A673 (cell line): ENCODE results near the gene TWF2. TPM values are rescaled to one million over a fixed set of nuclear protein-coding genes. Genes with fewer than 3 reads are reported as not detected.

Source experiments
- BruUV-seq: library from RNA; stranded (reverse); fragments of 400-500 nt; replicated peaks from 2 replicates; lab custom pipeline; 2021; lab: Mats Ljungman, UMichigan
- CTCF ChIA-PET: fragments of 300-600 bp; sonication (Branson Sonifier 250); formaldehyde crosslinking; loops from one replicate; lab custom pipeline; 2022; ENCODE audit warnings: antibody characterized with exemption; lab: Charles Lee
- POLR2A ChIA-PET: fragments of 300-600 bp; sonication (Branson Sonifier 250); formaldehyde crosslinking; loops from one replicate; lab custom pipeline; 2022; ENCODE audit warnings: antibody characterized with exemption; ENCODE audit not compliant: low non-redundant PET; lab: Charles Lee
- DNase-seq: peaks from one replicate; pipeline ENCODE4 v3.0.0-alpha.2; 2015; ENCODE audit warnings: low spot score
- H3K27ac ChIP-seq: fragments of 200-600 bp; sonication (generic); 2 replicates; pipeline ENCODE4 v1.5.1; 2016; ENCODE audit warnings: mixed run types, low read depth, mild to moderate bottlenecking, mixed read lengths, antibody characterized with exemption, low read length; ENCODE audit not compliant: poor library complexity, severe bottlenecking
- H3K27me3 ChIP-seq: fragments of 200-600 bp; sonication (generic); replicated peaks from 2 replicates; pipeline ENCODE4 v1.6.1; 2017; ENCODE audit warnings: mixed run types, low read depth, mild to moderate bottlenecking, mixed read lengths, antibody characterized with exemption, low read length; ENCODE audit not compliant: insufficient read depth, poor library complexity
- H3K36me3 ChIP-seq: fragments of 200-600 bp; sonication (generic); 2 replicates; pipeline ENCODE4 v1.6.1; 2016; ENCODE audit warnings: mixed run types, mild to moderate bottlenecking, mixed read lengths, antibody characterized with exemption, low read length; ENCODE audit not compliant: insufficient read depth, poor library complexity, severe bottlenecking
- H3K4me1 ChIP-seq: fragments of 200-600 bp; sonication (generic); 2 replicates; pipeline ENCODE4 v1.6.1; 2017; ENCODE audit warnings: mixed run types, mild to moderate bottlenecking, mixed read lengths, antibody characterized with exemption, low read length; ENCODE audit not compliant: insufficient read depth, poor library complexity, severe bottlenecking
- H3K4me3 ChIP-seq: fragments of 200-600 bp; sonication (generic); 2 replicates; pipeline ENCODE4 v1.5.1; 2016; ENCODE audit warnings: low read depth, mixed run types, mild to moderate bottlenecking, mixed read lengths, low read length; ENCODE audit not compliant: poor library complexity, severe bottlenecking
- H3K9me3 ChIP-seq: fragments of 200-600 bp; sonication (generic); 2 replicates; pipeline ENCODE4 v1.6.1; 2016; ENCODE audit warnings: mixed run types, low read depth, mild to moderate bottlenecking, mixed read lengths, antibody characterized with exemption, low read length; ENCODE audit not compliant: poor library complexity, severe bottlenecking
- EZH2 ChIP-seq: fragments of 200-600 bp; sonication (generic); IDR thresholded peaks from 2 replicates; pipeline ENCODE4 v1.6.1; 2017; ENCODE audit warnings: borderline replicate concordance, low read depth, mild to moderate bottlenecking, mixed read lengths, antibody characterized with exemption, low read length; ENCODE audit not compliant: poor library complexity, severe bottlenecking
- intact Hi-C: fragments of 100-400 bp; cut with micrococcal nuclease; formaldehyde crosslinking; loops from one replicate; pipeline ENCODE4 v1.10.0; 2022; ENCODE audit not compliant: unreplicated experiment
- total RNA-seq: library from RNA; stranded (reverse); gene quantifications from 2 replicates; pipeline ENCODE4 v1.2.3, GENCODE V29; 2021
- TF ChIP-seq, protein P1 (sequence below): fragments of 300-800, 200-600 bp; sonication (generic); conservative IDR thresholded peaks from 2 replicates; pipeline ENCODE4 v1.5.1; 2017; ENCODE audit warnings: low read depth, mild to moderate bottlenecking, antibody characterized with exemption, low read length, moderate library complexity, mixed read lengths

TWF2 gene
- total RNA-seq, 1 experiment from 2014 or later: 18.3 TPM

- Histone ChIP-seq H3K27ac (no peak overlapping the region), H3K27me3 (no peaks in the 10 kb centered on the region), H3K4me3 (no peak overlapping the region), H3K9me3 (no peaks in the 10 kb centered on the region), H3K4me1 (no peaks in the 10 kb centered on the region), H3K36me3 (peaks cover 14% of the 10 kb centered on the region)
- ChIA-PET POLR2A (no interaction called here), CTCF (no interaction called here)
- TF ChIP-seq, protein P1, sequence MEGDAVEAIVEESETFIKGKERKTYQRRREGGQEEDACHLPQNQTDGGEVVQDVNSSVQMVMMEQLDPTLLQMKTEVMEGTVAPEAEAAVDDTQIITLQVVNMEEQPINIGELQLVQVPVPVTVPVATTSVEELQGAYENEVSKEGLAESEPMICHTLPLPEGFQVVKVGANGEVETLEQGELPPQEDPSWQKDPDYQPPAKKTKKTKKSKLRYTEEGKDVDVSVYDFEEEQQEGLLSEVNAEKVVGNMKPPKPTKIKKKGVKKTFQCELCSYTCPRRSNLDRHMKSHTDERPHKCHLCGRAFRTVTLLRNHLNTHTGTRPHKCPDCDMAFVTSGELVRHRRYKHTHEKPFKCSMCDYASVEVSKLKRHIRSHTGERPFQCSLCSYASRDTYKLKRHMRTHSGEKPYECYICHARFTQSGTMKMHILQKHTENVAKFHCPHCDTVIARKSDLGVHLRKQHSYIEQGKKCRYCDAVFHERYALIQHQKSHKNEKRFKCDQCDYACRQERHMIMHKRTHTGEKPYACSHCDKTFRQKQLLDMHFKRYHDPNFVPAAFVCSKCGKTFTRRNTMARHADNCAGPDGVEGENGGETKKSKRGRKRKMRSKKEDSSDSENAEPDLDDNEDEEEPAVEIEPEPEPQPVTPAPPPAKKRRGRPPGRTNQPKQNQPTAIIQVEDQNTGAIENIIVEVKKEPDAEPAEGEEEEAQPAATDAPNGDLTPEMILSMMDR: no peak
- no peak for TF ChIP-seq EZH2
- intact Hi-C loops: no loop called here
- no TSS peak for BruUV-seq
- no peak for DNase-seq
Measured at GRCh38 chr3:52216585-52217408, 22.2 kb downstream of the TWF2 start.

DNA sequence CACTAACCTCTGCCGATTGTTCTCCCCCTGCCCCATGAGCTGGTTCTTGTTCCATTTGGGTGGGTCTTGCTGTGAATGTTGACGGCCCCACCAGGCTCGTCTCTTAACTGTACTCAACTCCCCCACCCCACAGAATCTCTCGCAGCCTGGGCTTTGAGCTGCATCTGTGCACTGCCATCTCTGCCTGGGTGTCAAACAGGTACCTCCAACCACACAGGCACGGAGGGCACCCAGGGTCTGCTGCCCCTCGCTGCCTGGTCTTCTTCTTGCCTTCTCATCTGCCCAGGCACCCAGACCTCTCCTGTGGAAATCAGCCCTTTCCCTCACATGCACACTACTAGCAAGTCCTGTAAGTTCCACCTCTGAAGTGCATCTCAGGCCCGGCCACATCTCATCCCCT, 23.6 kb downstream of the TWF2 start:
- Histone ChIP-seq H3K9me3 (no peaks in the 10 kb centered on the region), H3K27me3 (no peaks in the 10 kb centered on the region), H3K36me3 (peaks cover 22% of the 10 kb centered on the region), H3K4me3 (no peak overlapping the region), H3K4me1 (no peaks in the 10 kb centered on the region), H3K27ac (no peak overlapping the region)
- BruUV-seq: no TSS peak
- intact Hi-C loops: no loop called here
- TF ChIP-seq EZH2: no peak
- ChIA-PET CTCF (no interaction called here), POLR2A (no interaction called here)
- DNase-seq: no peak

- DNase-seq: no peak
- Histone ChIP-seq H3K4me1 (no peaks in the 10 kb centered on the region), H3K36me3 (peaks cover 22% of the 10 kb centered on the region), H3K27me3 (no peaks in the 10 kb centered on the region), H3K27ac (no peak overlapping the region), H3K9me3 (no peaks in the 10 kb centered on the region), H3K4me3 (no peak overlapping the region)
- no peak for TF ChIP-seq EZH2
- TF ChIP-seq, protein P1: no peak
- no TSS peak for BruUV-seq
- ChIA-PET POLR2A (no interaction called here), CTCF (no interaction called here)
- intact Hi-C loops: no loop called here
Measured at GRCh38 chr3:52213901-52214300, 25.1 kb downstream of the TWF2 start.
